ENCODE measurements around the gene KCNIP4. TPM values are rescaled to one million over a fixed set of nuclear protein-coding genes. Genes with fewer than 3 reads are reported as not detected.

The KCNIP4 gene
- total and polyA plus RNA-seq, 2 experiments from 2014 or later: 0.14 to 0.63 TPM

DNA sequence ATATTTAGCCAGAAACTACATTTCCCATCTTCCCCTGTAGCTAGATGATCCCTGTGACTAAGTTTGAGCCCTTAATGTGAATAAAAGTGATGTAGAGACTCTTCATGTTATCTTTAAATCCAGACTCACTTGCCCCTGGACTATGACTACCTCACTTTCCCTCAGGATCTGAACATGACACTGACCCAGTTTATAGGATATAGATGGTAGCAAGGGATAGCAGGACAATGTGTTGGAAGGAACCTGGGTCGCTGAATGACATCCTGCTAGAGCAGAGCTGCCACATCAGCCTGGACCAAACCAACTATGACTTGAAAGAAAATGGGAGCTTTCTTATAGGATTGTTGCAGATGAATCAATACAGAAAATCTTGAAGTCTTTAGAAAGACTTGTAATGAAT is 1110.1 kb downstream of the KCNIP4 start:
- Mint-ChIP-seq H3K4me1 (no peaks in the 10 kb centered on the region), H3K36me3 (ENCODE audit: low read depth) (no peaks in the 10 kb centered on the region), H3K27ac (no peak overlapping the region), H3K4me3 (no peak overlapping the region), H3K9me3 (no peaks in the 10 kb centered on the region), H3K27me3 (ENCODE audit: insufficient read depth, low read depth, poor library complexity) (peaks cover 3% of the 10 kb centered on the region)
- H3K4me1 ChIP-seq (ENCODE audit: insufficient read depth): no peaks in the 10 kb centered on the region
- H2AFZ ChIP-seq: no peak overlapping the region
- H3K4me3 ChIP-seq: no peak overlapping the region
- H3K27ac ChIP-seq (ENCODE audit: low read depth): no peak overlapping the region
- no peaks in the 10 kb centered on the region for H3K79me2 ChIP-seq (replicated peaks; ENCODE audit: insufficient read depth)
- H3K27me3 ChIP-seq (ENCODE audit: insufficient read depth): no peaks in the 10 kb centered on the region
- no peaks in the 10 kb centered on the region for H3K36me3 ChIP-seq (ENCODE audit: insufficient read depth)
- no peak for TF ChIP-seq ZNF331 (CRISPR knock-in tag; IDR thresholded peaks at IDR 0.05; ENCODE audit: low read depth)
- ATAC-seq (no peak), DNase-seq (ENCODE audit: low spot score) (no peak)
- H3K4me2 ChIP-seq: no peak overlapping the region
- peaks cover 10% of the 10 kb centered on the region for H3K9me2 ChIP-seq (ENCODE audit: insufficient read depth)
- H4K20me1 ChIP-seq (replicated peaks; ENCODE audit: insufficient read depth): no peaks in the 10 kb centered on the region
- H3F3A ChIP-seq (replicated peaks; ENCODE audit: low read depth): no peaks in the 10 kb centered on the region

DNA sequence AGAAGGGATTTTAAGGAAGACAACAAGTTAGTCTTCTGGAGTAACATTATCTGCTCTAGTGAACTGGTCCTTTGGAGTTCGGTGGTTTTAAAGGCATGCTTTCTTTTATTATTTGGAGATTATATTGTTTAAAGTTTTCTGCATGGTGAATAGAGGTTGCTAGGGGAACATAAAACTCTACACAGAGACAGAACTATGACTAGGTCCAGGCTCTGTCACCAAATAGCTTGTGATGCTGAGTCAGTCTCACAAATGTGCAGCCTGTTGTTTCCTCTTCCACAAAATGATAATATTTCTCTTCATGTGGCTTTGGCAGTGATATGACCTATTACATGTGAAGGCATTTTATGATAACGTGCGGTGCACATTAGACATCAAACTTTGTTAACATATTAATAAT is 1115.7 kb downstream of the KCNIP4 start:
- Mint-ChIP-seq H3K4me1 (no peaks in the 10 kb centered on the region; the same call in 2 of the 3 replicates), H3K27me3 (ENCODE audit: insufficient read depth, low read depth, poor library complexity) (peaks cover 3% of the 10 kb centered on the region), H3K9me3 (no peaks in the 10 kb centered on the region), H3K36me3 (ENCODE audit: low read depth) (no peaks in the 10 kb centered on the region), H3K27ac (no peak overlapping the region), H3K4me3 (no peak overlapping the region)
- Histone ChIP-seq H3K27me3 (ENCODE audit: insufficient read depth) (no peaks in the 10 kb centered on the region), H3K4me1 (ENCODE audit: insufficient read depth) (no peaks in the 10 kb centered on the region), H3K79me2 (replicated peaks; ENCODE audit: insufficient read depth) (no peaks in the 10 kb centered on the region), H2AFZ (no peak overlapping the region), H3K27ac (ENCODE audit: low read depth) (no peak overlapping the region), H3K4me3 (no peak overlapping the region), H3K9me2 (ENCODE audit: insufficient read depth) (peaks cover 4% of the 10 kb centered on the region; the same call in 1 of the 2 replicates), H3K36me3 (ENCODE audit: insufficient read depth) (no peaks in the 10 kb centered on the region), H3F3A (replicated peaks; ENCODE audit: low read depth) (no peaks in the 10 kb centered on the region), H4K20me1 (replicated peaks; ENCODE audit: insufficient read depth) (no peaks in the 10 kb centered on the region), H3K4me2 (no peak overlapping the region)
- DNase-seq (ENCODE audit: low spot score) (no peak), ATAC-seq (no peak)
- TF ChIP-seq, protein P1, sequence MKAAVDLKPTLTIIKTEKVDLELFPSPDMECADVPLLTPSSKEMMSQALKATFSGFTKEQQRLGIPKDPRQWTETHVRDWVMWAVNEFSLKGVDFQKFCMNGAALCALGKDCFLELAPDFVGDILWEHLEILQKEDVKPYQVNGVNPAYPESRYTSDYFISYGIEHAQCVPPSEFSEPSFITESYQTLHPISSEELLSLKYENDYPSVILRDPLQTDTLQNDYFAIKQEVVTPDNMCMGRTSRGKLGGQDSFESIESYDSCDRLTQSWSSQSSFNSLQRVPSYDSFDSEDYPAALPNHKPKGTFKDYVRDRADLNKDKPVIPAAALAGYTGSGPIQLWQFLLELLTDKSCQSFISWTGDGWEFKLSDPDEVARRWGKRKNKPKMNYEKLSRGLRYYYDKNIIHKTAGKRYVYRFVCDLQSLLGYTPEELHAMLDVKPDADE (IDR thresholded peaks at IDR 0.05): no peak
- TF ChIP-seq REST (IDR thresholded peaks at IDR 0.05; ENCODE audit: unreplicated experiment) (no peak), STAT1 (IDR thresholded peaks at IDR 0.05; ENCODE audit: unreplicated experiment) (no peak), CTCF (conservative IDR thresholded peaks at IDR 0.05; ENCODE audit: low read depth in 2 of 2) (no peak), ZNF462 (CRISPR knock-in tag; IDR thresholded peaks at IDR 0.05) (no peak), POLR2AphosphoS5 (IDR thresholded peaks at IDR 0.05; ENCODE audit: low read depth) (no peak), ZNF331 (CRISPR knock-in tag; IDR thresholded peaks at IDR 0.05; ENCODE audit: low read depth) (no peak)
